ENCODE results near the gene PSMD8. TPM values are rescaled to one million over a fixed set of nuclear protein-coding genes. Genes with fewer than 3 reads are reported as not detected.

Gene PSMD8
- total and polyA plus RNA-seq, 2 of the 8 experiments (the other 6 are each of a cell fraction or from before 2014, with no cell fraction given): 170 to 486 TPM

GRCh38 chr19:38429811-38430156 lies 55.4 kb downstream of the PSMD8 start:
- no peak for FAIRE-seq
- Histone ChIP-seq H2BK20ac (ENCODE audit: low read length) (no peak overlapping the region), H3K9ac (replicated peaks in 1 of 4; ENCODE audit: extremely low read depth in 1 of 4, low read depth in 3 of 4, low read length in 3 of 4) (no peak overlapping the region), H3K14ac (ENCODE audit: insufficient read length) (no peak overlapping the region), H3K9me3 (ENCODE audit: insufficient read depth in 2 of 2, low read depth in 1 of 2, low read length in 1 of 2) (no peaks in the 10 kb centered on the region), H2BK12ac (ENCODE audit: low read depth, low read length) (no peak overlapping the region), H3K4me2 (ENCODE audit: insufficient read depth in 1 of 2, low read depth in 2 of 2, low read length in 2 of 2) (no peak overlapping the region), H3K23me2 (ENCODE audit: low read depth, low read length) (peaks cover 8% of the 10 kb centered on the region; the same call in 1 of the 2 replicates), H3K4me1 (replicated peaks in 1 of 4; ENCODE audit: control insufficient read depth in 3 of 4, insufficient read depth in 4 of 4, low read length in 3 of 4) (peaks cover 9 to 13% (median 12%) of the 10 kb centered on the region in 4 experiments), H3K79me2 (ENCODE audit: control insufficient read depth in 1 of 2, insufficient read depth in 2 of 2, low read length in 2 of 2) (no peaks in the 10 kb centered on the region), H2BK15ac (ENCODE audit: low read length) (no peak overlapping the region), H3K36me3 (ENCODE audit: control insufficient read depth in 2 of 4, insufficient read depth in 4 of 4, low read length in 3 of 4) (no peaks in the 10 kb centered on the region), H3K18ac (ENCODE audit: extremely low read depth, low read length) (no peak overlapping the region), H4K8ac (ENCODE audit: extremely low read depth, insufficient read depth, low read length) (no peak overlapping the region), H2BK5ac (ENCODE audit: low read depth, low read length) (no peak overlapping the region), H3K4me3 (ENCODE audit: extremely low read depth in 1 of 4, insufficient read depth in 2 of 4, low read depth in 3 of 4, low read length in 4 of 4) (no peak overlapping the region), H2BK120ac (replicated peaks; ENCODE audit: low read depth, low read length) (no peak overlapping the region), H4K91ac (replicated peaks; ENCODE audit: insufficient read length, low read length) (no peak overlapping the region), H2AFZ (ENCODE audit: low read length) (no peak overlapping the region), H3K56ac (replicated peaks; ENCODE audit: insufficient read length, low read depth, low read length) (no peak overlapping the region), H3K27me3 (replicated peaks in 1 of 4; ENCODE audit: control insufficient read depth in 3 of 4, extremely low read depth in 1 of 4, insufficient read depth in 3 of 4, low read length in 3 of 4) (no peaks in the 10 kb centered on the region), H2AK5ac (ENCODE audit: low read depth, low read length) (no peak overlapping the region), H4K20me1 (replicated peaks in 1 of 2; ENCODE audit: control insufficient read depth in 1 of 2, insufficient read depth in 2 of 2, low read length in 2 of 2) (no peaks in the 10 kb centered on the region), H3K4ac (replicated peaks; ENCODE audit: insufficient read length, low read depth, low read length) (no peak overlapping the region), H3K23ac (ENCODE audit: insufficient read length) (no peak overlapping the region), H4K5ac (ENCODE audit: insufficient read length, low read depth, low read length) (no peak overlapping the region), H3K79me1 (ENCODE audit: low read depth, low read length) (no peaks in the 10 kb centered on the region), H3K27ac (ENCODE audit: low read depth, low read length) (no peak overlapping the region)
- POLR2A ChIA-PET (ENCODE audit: partially characterized antibody): interaction anchor here (0.9 to 1.7 kb wide), 2 partner anchors 8 to 42 kb away, joined by 3 read pairs; partner anchors contain the start of gene GGN
- no peak for DNase-seq (ENCODE audit: low read depth in 1 of 2, low spot score in 2 of 2)
- CTCF ChIA-PET (ENCODE audit: partially characterized antibody): no interaction called here
- TF ChIP-seq CHD2 (IDR thresholded peaks at IDR 0.05; ENCODE audit: low read length): no peak
- TF ChIP-seq SP2 (IDR thresholded peaks at IDR 0.05; ENCODE audit: low read length): no peak
- no peak for TF ChIP-seq JUND (IDR thresholded peaks at IDR 0.05; ENCODE audit: low read length)
- TF ChIP-seq BRCA1 (IDR thresholded peaks at IDR 0.05; ENCODE audit: low read depth, low read length): no peak
- TF ChIP-seq TBP (IDR thresholded peaks at IDR 0.05; ENCODE audit: low read depth, low read length): no peak
- no peak for TF ChIP-seq JUN (IDR thresholded peaks at IDR 0.05; ENCODE audit: low read depth, low read length)
- no peak for TF ChIP-seq CREB1 (IDR thresholded peaks at IDR 0.05)
- TF ChIP-seq CHD1 (IDR thresholded peaks at IDR 0.05; ENCODE audit: low read depth, low read length): no peak
- no peak for TF ChIP-seq FOSL1 (IDR thresholded peaks at IDR 0.05; ENCODE audit: insufficient read depth, low read depth, low read length)
- TF ChIP-seq SAP30 (IDR thresholded peaks at IDR 0.05; ENCODE audit: insufficient read depth, insufficient replicate concordance, low read length): no peak
- WGBS, 2 experiments (ENCODE audit: extremely low coverage in 1 of 2, insufficient coverage in 1 of 2, insufficient read length in 1 of 2, insufficient replicate concordance in 2 of 2, low coverage in 1 of 2, low lambda C conversion rate in 2 of 2, missing lambda C conversion rate in 1 of 2): 89% methylated on average over 2 of the region's 2 CpGs; no CpG with 5 or more reads in 1 of the 2 experiments

Data from H1 (cell line).